ENCODE measurements around the gene CELSR2.

The CELSR2 gene

GRCh38 chr1:109252167-109252892 is 3.0 kb downstream of the CELSR2 start:
- DNase-seq = no peak

DNA sequence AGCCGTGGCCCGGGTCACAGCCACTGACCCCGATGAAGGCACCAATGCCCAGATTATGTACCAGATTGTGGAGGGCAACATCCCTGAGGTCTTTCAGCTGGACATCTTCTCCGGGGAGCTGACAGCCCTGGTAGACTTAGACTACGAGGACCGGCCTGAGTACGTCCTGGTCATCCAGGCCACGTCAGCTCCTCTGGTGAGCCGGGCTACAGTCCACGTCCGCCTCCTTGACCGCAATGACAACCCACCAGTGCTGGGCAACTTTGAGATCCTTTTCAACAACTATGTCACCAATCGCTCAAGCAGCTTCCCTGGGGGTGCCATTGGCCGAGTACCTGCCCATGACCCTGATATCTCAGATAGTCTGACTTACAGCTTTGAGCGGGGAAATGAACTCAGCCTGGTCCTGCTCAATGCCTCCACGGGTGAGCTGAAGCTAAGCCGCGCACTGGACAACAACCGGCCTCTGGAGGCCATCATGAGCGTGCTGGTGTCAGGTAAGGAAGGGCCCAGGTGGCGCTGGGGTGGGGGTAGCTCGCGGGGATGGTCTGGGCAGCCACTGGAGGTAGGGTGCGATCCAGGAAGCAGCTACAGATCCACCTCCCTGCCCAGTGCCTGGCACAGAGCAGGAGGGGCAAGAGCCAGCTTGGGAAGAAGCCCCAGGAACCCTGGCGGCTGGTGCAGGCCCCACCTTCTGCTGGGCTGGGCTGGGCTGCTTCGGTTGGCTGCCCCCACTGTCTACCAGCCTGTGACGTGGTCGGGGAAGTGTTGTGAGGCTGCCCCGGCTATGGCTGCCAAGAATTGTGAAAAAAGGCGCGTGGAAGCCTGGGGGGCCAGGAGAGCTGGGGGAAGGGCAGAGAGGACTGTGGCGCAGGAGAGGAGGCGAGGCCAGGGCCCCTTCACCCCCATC is 3.8 kb downstream of the CELSR2 start:
- DNase-seq = peak in 1 of 2 experiments; percentile 1

GRCh38 chr1:109253803-109254620 is 4.7 kb downstream of the CELSR2 start:
- no peak for DNase-seq

DNA sequence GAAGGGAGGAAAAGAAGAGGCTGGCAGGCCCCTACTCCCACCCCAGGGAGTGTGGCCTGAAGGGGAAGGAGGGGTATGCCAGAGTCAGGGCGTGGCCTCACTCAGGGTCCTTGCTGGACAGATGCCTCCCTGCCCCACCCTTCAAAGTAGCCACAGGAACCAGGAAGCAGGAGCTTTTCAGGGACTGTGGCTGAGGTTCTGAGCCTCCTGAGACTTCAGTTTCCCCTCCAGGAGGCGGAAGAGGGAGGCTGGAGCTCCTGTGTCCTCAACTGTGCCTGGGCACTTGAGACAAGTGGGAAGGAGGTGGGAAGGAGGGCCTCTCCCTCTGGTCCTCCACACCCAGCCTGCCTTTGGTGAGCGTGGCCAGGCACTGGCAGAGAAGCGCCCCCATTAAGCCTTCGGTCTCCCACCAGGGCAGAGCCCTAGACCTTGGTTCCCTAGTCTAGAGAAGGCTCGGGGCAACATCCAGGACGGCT is 5.3 kb downstream of the CELSR2 start:
- DNase-seq = no peak

DNA sequence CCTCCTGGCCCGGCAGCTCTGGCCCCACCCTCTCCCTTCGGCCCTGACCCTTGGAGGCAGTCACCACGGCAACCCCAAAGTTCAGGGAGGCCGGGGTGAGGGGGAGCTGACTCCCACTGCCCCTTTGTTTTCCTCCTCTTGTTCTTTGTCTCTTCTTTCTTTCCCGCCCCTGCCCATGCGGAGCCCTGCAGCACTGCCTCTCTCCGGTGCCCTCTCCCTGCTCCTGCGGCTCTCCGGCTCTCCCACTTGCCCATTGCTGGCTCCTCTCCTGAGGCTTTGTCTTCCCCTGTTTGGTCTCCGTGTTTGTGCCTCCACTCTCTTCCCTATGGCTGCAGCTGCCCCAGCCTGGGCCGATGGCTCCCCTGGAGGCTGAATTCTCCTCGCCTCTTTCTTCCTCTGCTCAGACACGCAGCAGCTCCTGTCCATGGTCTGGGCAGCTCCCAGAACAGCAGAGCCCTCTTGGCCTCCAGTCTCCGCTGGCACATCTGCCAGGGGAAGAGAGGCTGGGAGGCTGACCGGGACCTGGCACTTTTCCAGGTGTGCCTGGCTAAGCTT is 5.8 kb downstream of the CELSR2 start:
- DNase-seq = no peak

DNA sequence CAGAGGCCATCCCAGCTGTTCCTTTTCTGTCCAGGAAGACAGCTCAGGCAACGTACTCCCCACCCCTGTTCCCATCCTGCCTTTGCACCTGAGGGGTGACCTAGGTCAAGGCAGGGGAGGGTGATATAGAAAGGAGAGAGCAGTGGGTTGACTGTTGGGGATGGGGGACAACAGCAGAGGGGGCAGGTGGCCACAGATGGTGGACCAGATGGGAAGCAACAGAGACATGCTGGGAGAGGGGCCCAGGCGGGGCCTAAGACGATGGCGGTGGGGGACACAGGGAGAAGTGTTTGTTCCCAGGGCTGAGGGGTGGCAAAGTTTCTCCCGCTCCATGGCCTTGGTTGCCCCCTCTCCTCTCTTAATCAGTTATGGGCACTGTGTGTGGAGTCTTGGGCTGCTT is 6.3 kb downstream of the CELSR2 start:
- no peak for DNase-seq

GRCh38 chr1:109256085-109256484 is 6.7 kb downstream of the CELSR2 start:
- no peak for DNase-seq

GRCh38 chr1:109256971-109257681 is 7.8 kb downstream of the CELSR2 start:
- DNase-seq = no peak

- DNase-seq = no peak
Observed at GRCh38 chr1:109257682-109258421, 8.5 kb downstream of the CELSR2 start.

DNA sequence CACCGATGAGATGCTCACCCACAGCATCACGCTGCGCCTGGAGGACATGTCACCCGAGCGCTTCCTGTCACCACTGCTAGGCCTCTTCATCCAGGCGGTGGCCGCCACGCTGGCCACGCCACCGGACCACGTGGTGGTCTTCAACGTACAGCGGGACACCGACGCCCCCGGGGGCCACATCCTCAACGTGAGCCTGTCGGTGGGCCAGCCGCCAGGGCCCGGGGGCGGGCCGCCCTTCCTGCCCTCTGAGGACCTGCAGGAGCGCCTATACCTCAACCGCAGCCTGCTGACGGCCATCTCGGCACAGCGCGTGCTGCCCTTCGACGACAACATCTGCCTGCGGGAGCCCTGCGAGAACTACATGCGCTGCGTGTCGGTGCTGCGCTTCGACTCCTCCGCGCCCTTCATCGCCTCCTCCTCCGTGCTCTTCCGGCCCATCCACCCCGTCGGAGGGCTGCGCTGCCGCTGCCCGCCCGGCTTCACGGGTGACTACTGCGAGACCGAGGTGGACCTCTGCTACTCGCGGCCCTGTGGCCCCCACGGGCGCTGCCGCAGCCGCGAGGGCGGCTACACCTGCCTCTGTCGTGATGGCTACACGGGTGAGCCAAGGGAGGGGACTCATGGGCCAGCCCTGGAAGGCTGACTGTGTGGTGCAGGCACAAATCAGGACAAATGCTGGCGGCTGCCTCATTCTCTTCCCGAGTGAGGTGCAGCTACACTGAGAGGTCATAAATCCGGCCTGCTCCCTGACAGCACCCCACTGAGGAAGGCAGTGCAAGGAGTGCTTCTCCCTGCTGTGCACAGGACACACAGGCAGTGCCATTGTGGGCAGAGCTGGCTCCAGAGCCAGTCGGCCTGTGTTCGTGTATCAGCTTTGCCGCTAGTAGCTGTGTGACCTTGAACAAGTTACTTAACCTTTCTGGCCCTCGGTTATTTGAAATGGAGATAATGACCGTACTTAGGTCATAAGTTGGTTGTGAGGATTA is 9.4 kb downstream of the CELSR2 start:
- DNase-seq = no peak

- DNase-seq = no peak
Observed at GRCh38 chr1:109259674-109260557, 10.6 kb downstream of the CELSR2 start.

DNA sequence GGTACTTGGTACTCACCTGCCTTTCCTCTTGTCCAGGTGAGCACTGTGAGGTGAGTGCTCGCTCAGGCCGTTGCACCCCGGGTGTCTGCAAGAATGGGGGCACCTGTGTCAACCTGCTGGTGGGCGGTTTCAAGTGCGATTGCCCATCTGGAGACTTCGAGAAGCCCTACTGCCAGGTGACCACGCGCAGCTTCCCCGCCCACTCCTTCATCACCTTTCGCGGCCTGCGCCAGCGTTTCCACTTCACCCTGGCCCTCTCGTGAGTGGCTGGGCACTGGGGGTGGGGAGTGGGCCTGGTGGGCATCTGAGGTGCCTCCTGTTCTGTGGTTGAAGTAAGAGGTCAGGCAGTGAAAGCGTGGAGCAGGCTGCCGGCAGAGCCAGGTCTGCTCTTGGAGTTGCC is 11.7 kb downstream of the CELSR2 start:
- DNase-seq = no peak

GRCh38 chr1:109261578-109261977 is 12.2 kb downstream of the CELSR2 start:
- DNase-seq = no peak

GRCh38 chr1:109262231-109263055 is 13.1 kb downstream of the CELSR2 start:
- DNase-seq = no peak

GRCh38 chr1:109263234-109263596 is 13.9 kb downstream of the CELSR2 start:
- no peak for DNase-seq

GRCh38 chr1:109263597-109264378 is 14.4 kb downstream of the CELSR2 start:
- no peak for DNase-seq

DNA sequence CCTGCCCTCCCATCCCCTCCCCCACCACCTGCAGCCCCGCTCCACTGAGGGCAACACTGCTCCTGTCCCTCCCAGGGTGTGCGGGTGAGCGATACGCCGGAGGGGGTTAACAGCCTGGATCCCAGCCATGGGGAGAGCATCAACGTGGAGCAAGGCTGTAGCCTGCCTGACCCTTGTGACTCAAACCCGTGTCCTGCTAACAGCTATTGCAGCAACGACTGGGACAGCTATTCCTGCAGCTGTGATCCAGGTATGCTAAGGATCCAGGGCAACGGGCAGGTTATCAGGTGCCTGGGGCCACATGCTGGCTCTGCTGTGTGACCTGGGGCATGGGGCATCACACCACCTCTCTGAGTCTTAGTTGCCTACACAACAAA is 15.0 kb downstream of the CELSR2 start:
- no peak for DNase-seq

Data from NCI-H2081 (cell line).